HEK293T (cell line): ENCODE measurements around the gene SERPINI1.

ENCODE experiments used
- ARNT ChIP-seq: fragments of 450-650 bp; IDR thresholded peaks from 2 replicates; pipeline ENCODE4 v1.6.1; 2017; ENCODE audit warnings: mild to moderate bottlenecking
- BHLHE40 ChIP-seq: fragments of 450-650 bp; IDR thresholded peaks from 2 replicates; pipeline ENCODE4 v1.6.1; 2016; ENCODE audit warnings: mild to moderate bottlenecking, moderate library complexity, borderline replicate concordance
- ELF4 ChIP-seq: fragments of 450-650 bp; IDR thresholded peaks from 2 replicates; pipeline ENCODE4 v1.6.1; 2017; ENCODE audit warnings: antibody characterized with exemption
- FOXK2 ChIP-seq: fragments of 450-650 bp; IDR thresholded peaks from 2 replicates; pipeline ENCODE4 v1.6.1; 2016; ENCODE audit warnings: mild to moderate bottlenecking
- FOXM1 ChIP-seq: fragments of 450-650 bp; IDR thresholded peaks from 2 replicates; pipeline ENCODE4 v1.6.1; 2017; ENCODE audit warnings: mild to moderate bottlenecking, borderline replicate concordance
- L3MBTL2 ChIP-seq: fragments of 450-650 bp; conservative IDR thresholded peaks from 2 replicates; pipeline ENCODE4 v1.6.1; 2016; ENCODE audit warnings: mild to moderate bottlenecking
- LEF1 ChIP-seq: fragments of 450-650 bp; IDR thresholded peaks from 2 replicates; pipeline ENCODE4 v1.6.1; 2017; ENCODE audit warnings: mild to moderate bottlenecking, borderline replicate concordance
- NFRKB ChIP-seq: fragments of 450-650 bp; IDR thresholded peaks from 2 replicates; pipeline ENCODE4 v1.6.1; 2016; ENCODE audit warnings: mild to moderate bottlenecking, moderate library complexity
- PKNOX1 ChIP-seq: fragments of 450-650 bp; IDR thresholded peaks from 2 replicates; pipeline ENCODE4 v1.6.1; 2016
- SP1 ChIP-seq: fragments of 450-650 bp; IDR thresholded peaks from 2 replicates; pipeline ENCODE4 v1.6.1; 2017
- SUZ12 ChIP-seq: fragments of 450-650 bp; IDR thresholded peaks from 2 replicates; pipeline ENCODE4 v1.6.1; 2016; ENCODE audit warnings: mild to moderate bottlenecking
- ZNF384 ChIP-seq: fragments of 450-650 bp; IDR thresholded peaks from 2 replicates; pipeline ENCODE4 v1.6.1; 2016

- TF ChIP-seq FOXK2 (no peak), FOXM1 (no peak), BHLHE40 (no peak), L3MBTL2 (no peak), ZNF384 (no peak), LEF1 (no peak), ELF4 (no peak), NFRKB (no peak), SP1 (no peak), SUZ12 (no peak), PKNOX1 (no peak), ARNT (no peak)
Measured at GRCh38 chr3:167772992-167773391, 37.5 kb downstream of the SERPINI1 start.
